NCI-H748 (cell line): ENCODE measurements around the gene ARHGAP45.

Experiments used
- DNase-seq: peaks from one replicate; lab custom pipeline; 2025; ENCODE audit not compliant: unreplicated experiment; lab: John Stamatoyannopoulos, UW

ARHGAP45 gene

DNA sequence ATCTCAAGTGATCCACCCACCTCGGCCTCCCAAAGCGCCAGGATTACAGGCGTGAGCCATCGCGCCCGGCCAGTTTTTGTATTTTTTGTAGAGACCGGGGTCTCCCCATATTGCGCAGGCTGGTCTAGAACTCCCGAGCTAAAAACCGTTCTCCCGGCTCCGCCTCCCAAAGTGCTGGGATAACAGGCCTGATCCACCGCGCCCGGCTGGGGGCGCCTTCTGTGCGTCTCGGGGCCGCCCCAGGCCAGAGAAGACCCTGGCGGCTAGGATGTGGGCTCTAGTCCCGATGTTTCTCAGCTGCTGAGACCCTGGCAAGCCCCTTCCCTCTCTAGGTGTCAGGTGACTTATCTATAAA lies 3.6 kb downstream of the ARHGAP45 start:
- peak; percentile 18 for DNase-seq

DNA sequence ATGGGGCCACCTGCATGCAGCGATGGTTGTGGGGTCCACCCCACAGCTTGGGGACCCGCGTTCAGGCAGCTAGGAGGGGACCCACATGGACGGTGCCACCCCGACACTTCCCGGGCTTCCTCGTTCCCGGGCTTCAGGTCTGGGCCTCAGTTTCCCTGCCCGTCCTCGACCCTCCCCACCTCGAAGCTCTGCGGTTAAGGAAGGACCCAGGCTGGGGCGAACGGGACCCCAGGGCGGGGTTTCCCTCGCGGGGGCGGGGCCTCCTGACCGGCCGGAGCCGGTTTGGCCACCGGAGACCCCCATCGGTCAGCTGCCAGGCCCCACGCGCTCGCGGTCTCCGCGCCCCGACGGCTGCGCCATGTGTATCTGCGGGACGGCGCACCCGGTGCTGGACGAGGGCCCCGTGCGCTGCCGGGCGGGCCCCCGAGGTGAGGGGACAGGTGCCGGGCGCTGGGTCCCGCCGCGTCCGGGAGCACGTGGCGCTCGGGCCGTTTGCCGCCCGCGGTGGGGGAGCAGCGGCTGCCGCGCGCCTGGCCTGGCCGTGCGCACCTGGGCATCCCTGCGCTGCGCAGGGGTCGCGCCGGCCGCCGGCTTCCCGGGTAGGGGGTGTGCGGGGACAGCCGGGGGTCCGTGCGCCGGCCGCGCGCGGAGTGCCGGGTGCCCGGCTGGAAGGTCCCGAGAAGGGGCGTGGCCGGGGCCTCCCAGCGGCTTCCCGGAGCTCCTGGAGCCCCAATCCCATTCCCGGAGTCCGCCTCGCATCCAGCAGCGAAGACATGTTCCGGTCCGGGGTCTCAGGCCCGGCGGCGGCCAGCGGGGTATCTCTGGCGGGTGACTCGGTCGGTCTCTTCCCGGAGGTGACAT lies 4.2 kb downstream of the ARHGAP45 start:
- DNase-seq, result peak; percentile 38

DNA sequence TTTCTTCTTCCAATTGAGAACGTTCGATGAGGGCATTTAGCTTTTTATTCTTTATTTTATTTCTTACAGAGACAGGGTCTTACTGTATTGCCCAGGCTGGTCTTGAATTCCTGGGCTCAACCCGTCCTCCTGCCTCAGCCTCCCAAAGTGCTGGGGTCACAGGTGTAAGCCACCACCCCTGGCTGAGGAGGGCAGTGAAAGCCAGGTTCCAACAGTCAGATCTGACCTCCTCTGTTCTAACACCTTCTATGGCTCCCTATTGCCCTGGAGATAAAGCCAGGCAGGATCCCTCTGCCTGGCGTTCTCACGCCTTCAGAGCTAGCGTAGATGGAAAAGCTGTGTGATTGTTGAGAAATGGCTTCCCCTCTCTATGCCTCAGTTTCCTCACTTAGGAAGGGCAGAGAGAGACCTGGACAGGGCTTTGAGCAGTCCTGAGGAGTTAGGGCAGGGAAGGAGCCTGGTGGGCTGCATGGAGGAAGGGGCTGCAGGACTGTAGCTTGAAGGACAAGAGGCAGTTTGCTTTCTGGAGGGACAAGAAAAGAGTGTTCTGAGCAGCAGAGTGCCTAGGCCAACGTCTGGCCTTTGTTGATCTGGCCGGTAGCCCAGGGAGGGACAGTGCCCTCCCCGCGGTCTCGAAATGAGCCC lies 5.5 kb downstream of the ARHGAP45 start:
- no peak for DNase-seq

DNA sequence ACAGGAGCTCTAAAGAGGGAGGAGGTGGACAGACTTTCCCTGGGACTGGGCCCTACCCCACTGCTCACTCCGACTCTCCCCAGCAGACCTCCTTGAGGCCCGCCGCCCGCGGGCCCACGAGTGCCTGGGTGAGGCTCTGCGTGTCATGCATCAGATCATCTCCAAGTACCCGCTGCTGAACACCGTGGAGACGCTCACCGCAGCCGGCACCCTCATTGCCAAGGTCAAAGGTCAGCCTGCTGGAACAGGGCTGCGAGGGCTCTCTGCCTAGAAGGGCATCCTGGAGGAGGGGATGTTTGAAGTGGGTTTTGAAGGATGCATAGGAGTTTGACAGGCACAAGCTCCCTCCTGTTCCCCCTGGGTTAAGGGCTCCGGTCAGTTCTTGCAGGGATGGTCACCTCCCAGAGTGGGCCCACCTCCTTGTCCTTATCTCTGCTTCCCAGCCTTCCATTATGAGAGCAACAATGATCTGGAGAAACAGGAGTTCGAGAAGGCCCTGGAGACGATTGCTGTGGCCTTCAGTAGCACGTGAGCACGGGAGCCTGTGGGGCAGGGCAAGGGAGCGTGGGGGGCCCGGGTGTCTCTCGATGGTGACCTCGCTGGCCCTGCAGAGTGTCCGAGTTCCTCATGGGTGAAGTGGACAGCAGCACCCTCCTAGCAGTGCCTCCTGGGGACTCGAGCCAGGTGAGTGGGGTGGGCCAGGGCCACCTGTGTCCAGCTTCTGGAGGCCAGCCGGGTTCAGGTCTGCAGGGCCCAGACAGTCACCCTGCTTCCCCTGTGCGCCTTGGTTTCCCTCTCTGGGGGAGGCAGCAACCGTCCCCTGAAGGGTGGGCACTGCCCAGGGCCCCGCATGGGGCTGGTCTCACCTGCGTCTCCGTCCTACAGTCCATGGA lies 6.3 kb downstream of the ARHGAP45 start:
- no peak for DNase-seq

DNA sequence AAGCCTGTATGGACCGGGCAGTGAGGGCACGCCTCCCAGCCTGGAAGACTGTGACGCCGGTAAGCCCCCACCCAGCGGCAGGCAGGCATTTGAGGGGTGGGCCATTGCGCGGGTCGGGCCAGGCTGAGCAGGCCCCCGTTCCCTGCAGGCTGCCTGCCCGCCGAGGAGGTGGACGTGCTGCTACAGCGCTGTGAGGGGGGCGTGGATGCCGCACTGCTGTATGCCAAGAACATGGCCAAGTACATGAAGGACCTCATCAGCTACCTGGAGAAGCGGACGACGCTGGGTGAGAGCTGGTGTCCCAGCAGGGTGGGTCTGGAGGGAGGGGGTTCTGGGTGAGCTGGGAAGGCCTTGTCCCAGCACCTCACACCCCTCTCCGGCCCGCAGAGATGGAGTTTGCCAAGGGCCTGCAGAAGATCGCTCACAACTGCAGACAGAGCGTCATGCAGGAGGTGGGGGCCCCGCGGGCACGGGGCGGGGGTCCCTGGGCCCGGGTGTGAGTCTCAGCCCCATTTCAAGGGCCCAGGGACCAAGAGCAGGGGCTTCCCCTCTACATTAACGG lies 7.1 kb downstream of the ARHGAP45 start:
- no peak for DNase-seq

DNA sequence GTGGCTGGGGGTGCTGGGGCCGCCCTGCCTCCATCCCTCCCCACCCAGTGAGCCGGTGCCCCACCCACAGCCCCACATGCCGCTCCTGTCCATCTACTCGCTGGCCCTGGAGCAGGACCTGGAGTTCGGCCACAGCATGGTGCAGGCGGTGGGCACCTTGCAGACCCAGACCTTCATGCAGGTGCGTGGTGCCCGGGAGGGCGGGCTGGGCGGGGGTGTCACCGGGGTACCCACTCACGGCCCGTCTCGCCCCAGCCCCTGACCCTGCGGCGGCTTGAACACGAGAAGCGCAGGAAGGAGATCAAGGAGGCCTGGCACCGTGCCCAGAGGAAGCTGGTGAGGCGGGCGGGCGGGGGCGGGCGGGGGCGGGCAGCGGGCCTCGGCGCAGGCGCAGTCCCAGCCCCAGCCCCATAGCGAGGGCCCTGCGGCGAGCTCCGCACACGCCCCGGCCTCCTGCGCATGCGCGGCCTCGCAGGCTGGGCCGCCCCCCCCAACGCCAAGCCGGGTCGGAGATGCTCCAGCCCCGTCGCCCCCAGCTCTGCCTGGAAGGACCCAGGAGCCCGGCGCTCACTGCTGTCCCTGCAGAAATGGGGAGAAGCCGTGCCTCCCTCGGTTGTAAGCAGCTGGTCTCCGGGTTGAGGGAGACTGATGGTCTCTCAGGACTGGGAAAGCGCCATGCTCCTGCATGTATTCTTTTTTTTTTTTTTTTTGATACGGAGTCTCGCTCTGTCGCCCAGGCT lies 7.7 kb downstream of the ARHGAP45 start:
- DNase-seq, result peak; percentile 85

DNA sequence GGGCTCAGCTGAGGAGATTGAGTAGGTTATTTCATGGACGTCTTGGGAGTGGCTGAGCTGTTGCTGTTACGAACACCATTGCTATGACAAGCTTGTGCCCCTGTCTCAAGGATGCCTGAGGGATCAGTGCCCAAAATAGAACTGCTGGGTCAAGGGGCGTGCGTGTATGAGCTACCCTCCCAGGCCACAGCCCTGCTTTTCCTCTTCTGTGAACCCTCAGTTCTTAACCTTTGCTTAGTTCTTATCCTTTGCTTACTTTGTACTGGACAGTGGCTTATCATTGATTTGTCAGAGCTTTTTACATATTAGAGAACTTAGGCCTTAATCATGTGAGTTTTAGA lies 9.0 kb downstream of the ARHGAP45 start:
- no peak for DNase-seq

DNA sequence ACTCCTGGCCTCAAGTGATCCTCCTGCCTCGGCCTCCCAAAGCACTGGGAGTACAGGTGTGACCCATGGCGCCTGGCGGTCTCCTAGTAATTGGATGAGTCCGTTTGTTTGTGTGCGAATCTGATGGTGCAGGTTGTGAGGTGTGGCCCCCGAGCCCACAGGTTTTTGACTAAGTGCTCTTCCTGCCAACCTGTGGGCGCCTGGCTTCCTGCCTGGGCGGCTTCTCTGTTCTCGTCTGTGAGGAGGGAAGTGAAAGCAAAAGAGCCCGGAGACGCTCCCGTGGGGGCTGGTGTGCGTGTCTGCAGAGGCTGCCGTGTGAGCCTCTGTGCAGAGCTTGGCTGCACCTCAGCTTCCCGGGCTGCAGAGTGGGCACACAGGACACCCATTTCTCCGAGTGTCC lies 10.0 kb downstream of the ARHGAP45 start:
- peak; percentile 16 for DNase-seq

DNA sequence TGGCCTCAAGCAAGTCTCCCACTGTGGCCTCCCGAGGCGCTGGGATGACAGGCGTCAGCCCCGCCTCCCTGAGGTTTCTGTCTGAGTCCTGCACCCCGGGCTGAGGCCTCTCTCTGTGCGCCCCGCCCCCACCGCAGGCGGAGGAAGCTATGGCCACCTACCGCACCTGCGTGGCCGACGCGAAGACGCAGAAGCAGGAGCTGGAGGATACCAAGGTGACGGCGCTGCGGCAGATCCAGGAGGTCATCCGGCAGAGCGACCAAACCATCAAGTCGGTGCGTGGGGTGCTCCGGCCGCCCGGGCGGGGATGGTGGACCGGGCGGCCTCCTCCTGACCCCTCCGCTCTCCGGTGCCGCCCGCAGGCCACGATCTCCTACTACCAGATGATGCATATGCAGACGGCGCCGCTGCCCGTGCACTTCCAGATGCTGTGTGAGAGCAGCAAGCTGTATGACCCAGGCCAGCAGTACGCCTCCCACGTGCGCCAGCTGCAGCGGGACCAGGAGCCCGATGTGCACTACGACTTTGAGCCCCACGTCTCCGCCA lies 12.7 kb downstream of the ARHGAP45 start:
- no peak for DNase-seq

DNA sequence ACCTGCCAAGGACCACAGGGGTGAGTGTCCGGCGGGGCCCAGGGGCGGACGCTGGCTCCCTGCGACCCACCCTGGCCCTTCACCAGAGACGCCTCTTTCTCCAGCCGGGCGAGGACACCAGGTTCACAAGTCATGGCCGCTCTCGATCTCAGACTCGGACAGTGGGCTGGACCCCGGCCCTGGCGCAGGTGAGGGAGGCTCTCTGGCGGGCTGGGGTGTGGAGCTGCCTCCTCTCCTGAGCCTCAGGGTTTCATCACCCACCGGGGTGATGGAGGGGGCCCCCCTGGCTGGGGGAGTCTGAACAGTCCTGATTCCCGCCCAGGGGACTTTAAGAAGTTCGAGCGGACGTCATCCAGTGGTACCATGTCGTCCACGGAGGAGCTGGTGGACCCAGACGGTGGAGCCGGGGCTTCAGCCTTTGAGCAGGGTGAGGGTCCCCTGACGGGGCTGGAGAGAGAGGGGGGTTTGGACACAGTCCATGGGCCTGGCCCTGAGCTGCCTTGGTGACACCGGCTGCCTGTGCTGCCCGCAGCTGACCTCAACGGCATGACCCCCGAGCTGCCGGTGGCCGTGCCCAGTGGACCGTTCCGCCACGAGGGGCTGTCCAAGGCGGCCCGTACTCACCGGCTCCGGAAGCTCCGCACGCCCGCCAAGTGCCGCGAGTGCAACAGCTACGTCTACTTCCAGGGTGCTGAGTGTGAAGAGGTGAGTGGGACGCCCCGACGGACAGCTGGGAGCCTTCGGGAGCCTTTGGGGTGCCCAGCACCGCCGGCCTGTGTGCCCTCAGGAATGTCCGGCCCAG lies 13.6 kb downstream of the ARHGAP45 start:
- DNase-seq, result no peak

DNA sequence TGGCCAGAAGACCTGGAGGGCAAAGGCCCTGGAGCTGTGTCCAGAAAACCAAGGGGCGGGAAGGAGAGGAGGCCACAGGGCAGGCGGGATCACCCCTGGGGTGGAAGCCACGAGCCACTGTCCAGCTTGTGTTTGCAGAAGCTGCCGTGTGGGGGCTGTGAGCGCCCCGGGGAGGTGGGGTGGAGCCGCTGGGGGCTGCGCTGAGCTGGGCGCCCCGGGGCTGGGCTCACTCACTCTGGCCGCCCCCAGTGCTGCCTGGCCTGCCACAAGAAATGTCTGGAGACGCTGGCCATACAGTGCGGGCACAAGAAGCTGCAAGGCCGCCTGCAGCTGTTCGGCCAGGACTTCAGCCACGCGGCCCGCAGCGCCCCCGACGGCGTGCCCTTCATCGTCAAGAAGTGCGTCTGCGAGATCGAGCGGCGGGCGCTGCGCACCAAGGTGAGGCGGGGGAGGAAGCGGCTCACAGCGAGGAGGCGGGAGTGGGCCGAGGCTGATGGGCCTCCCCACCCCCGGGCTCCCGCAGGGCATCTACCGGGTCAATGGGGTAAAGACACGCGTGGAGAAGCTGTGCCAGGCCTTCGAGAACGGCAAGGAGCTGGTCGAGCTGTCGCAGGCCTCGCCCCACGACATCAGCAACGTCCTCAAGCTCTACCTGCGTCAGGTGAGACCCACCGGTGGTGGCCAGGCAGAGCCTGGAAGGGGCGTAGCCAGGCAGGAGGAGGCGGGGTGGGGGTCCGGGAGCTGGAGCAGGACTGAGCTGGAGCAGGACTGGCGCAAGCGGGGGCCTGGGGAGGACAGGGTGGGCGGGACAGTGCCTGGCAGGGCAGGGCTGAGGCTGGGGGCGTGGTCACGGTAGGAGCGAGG lies 14.6 kb downstream of the ARHGAP45 start:
- peak; percentile 77 for DNase-seq

DNA sequence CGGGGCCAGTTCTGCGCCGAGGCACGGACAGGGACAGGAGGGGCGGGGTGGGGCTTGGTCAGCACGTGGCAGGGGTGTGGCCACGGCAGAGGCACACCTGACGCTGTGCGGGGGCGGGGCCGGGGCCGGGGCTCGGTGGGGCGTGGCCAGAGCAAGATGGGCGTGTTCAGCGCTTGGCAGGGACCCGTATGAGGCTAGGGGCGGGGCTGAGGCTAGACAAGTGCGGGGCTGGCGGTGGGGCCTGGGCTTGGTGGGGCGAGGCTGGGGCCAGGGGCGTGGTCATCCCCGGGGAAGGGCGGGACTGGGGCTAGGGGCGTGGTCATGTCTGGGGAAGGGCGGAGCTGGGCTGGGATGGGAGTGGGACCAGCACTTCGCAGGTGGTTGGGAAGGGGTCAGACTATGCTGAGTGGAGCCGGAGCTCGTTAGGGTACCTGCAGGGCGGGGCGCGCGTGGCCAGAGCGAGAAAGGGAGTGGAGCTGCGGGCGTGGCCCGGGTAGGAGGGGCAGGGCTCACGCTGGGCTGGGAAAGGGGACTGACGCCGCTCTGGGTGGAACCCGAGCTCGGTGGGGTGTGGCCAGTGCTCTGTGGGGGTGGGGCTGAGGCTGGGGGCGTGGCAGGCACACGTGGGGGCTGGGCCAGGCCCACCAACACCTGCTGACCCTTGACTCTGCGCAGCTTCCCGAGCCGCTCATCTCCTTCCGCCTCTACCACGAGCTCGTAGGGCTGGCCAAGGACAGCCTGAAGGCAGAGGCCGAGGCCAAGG lies 15.4 kb downstream of the ARHGAP45 start:
- peak; percentile 95 for DNase-seq

DNA sequence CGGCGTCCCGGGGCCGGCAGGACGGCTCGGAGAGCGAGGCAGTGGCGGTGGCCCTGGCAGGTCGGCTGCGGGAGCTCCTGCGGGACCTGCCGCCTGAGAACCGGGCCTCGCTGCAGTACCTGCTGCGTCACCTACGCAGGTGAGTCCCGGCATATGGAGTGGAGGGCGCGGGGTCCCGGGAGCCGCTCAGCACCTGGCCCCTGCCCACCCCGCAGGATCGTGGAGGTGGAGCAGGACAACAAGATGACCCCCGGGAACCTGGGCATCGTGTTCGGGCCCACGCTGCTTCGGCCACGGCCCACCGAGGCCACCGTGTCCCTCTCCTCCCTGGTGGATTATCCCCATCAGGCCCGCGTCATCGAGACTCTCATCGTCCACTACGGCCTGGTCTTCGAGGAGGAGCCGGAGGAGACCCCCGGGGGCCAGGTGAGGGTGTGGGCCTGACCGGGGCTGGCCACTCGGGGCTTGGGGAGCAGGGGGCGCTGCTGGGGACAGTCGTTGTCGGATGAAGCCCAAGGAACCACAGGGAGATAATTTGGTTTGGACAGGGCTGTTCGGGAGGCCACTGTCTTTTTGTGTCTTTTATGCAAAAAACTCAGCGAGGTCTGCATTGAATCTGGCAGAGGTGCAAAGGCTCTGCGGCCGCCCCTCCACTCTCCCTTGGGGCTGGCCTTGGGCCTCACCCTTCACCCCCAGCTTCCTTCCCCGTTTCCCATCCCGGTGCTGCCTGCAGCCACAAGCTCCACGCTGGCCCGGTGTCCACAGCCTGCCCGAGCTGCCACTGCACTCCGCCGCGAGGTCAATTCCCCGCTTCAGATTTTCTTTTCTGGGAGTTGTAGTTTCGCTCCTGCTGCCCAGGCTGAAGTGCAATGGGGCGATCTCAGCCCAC lies 16.2 kb downstream of the ARHGAP45 start:
- no peak for DNase-seq

DNA sequence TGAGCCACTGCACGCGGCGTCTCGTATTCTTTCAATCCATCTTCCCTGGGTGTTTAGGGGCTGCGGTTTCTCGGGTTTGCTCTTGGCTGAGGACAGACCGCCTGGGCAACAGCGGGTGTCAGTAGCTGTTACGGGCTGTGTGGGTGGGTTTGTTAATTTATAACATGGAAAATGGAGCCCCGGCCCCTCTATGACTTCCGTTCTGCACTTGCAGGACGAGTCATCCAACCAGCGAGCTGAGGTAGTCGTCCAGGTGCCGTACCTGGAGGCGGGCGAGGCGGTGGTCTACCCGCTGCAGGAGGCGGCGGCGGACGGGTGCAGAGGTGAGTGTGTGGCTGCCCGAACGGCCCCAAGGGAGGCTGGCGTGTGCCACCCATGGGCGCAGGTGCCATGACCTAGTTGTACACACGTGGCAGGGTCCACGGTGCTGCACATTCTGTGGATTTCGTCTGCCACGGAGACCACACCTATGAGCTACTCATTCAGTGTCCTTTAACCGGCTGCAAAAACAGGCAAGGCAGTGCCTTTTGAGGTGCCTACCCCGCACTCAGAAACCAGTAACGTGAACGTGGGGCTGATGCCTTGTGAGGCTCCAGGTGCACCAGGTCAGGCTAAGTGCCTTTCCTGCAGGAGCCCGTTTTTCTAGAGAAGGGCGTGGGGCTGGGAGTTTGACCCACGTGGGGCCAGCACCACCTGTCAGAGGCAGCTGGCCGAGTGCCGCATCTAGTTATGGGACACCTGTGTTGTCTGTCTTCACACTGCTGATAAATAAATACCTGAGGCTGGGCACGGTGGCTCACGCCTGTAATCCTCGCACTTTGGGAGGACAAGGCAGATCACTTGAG lies 17.3 kb downstream of the ARHGAP45 start:
- DNase-seq, result no peak

DNA sequence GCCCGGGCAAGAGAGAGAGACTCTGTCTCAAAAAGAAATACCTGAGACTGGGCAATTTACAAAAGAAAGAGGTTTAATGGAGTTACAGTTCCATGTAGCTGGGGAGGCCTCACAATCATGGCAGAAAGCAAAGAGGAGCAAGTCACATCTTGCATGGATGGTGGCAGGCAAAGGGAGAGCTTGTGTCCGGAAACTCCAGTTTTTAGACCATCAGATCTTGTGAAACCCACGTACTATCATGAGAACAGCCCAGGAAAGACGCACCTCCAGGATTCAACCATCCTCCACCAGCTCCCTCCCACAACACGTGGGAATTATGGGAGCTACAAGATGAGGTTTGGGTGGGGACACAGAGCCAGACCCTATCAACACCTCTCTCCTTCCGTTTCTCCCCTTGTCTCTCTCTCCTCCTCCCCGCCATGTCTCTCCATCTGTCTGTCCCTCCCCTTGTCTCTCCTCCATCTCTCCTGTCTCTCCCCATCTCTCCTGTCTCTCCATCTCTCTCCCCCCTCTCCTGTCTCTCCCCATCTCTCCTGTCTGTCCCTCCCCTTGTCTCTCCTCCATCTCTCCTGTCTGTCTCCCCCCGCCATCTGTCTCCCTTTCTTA lies 18.2 kb downstream of the ARHGAP45 start:
- no peak for DNase-seq
